GM21390 (cell line): ENCODE data around the gene OST4.
A peak's percentile ranks its signal among the peaks of the same experiment; 100 is the strongest.
"Not testable (repeated sequence)": the region's sequence is repeated elsewhere in the genome, so short reads cannot be mapped to it uniquely, and the experiment has no call there.

Source experiments
- ATAC-seq: cut with Tn5 transposase; IDR thresholded peaks from one replicate; pipeline ENCODE4 v1.9.1; 2021; ENCODE audit not compliant: unreplicated experiment

OST4 gene

GRCh38 chr2:27071277-27071989 lies at the start of gene OST4:
Gene OST4, minus strand, starts transcription at chr2:27071654.
- ATAC-seq, result peak; percentile 87

GRCh38 chr2:27119330-27119670 lies 47.8 kb upstream of the OST4 start:
- not testable (repeated sequence) for ATAC-seq

DNA sequence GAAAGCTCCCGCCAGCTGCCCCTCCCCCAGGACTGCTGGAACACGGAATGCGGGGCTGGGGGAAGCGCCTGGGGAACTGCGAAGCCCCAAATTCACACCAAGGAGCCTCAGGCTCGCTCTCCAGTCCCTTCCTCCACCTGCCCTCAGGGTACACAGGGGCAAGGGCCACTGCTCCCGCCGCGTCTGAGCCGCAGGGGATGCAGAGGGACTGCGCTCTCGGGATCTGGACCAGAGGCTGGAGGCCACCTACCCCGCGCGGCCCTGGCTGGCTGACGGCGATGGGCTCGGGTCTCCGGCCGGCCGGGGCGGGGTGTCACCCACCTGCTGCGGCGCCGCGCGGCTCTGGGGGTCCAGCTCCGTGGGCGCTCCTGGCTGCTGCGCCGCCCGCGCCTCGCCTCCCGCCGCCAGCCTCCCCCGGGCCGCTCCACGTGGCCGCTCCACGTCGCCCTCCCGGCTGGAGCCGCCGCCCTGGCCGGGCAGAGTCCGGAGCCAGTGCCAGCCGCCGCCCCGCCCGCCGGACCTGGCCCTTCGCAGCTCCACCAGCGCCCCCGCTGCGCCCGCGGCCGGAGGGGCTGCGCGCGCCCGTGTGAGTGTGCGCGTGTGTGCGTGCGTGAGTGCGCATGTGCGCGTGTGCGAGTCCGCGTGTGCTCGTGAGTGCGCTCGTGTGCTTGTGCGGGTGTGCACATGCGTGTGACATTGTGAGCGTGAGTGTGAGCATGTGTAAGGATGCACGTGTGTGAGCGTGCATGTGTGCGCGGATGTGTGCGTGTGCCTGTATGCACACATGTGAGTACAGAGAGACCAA lies 47.3 kb upstream of the OST4 start, which contains the start of gene CGREF1:
Gene CGREF1, minus strand, starts transcription at position 604 of the 805 bp plus-strand sequence. CDS start 14,762 bp downstream, outside the sequence.
- ATAC-seq, result no peak

GRCh38 chr2:27117995-27118524 lies 46.6 kb upstream of the OST4 start:
- ATAC-seq, result no peak

GRCh38 chr2:27115519-27115918 lies 44.1 kb upstream of the OST4 start:
- no peak for ATAC-seq

DNA sequence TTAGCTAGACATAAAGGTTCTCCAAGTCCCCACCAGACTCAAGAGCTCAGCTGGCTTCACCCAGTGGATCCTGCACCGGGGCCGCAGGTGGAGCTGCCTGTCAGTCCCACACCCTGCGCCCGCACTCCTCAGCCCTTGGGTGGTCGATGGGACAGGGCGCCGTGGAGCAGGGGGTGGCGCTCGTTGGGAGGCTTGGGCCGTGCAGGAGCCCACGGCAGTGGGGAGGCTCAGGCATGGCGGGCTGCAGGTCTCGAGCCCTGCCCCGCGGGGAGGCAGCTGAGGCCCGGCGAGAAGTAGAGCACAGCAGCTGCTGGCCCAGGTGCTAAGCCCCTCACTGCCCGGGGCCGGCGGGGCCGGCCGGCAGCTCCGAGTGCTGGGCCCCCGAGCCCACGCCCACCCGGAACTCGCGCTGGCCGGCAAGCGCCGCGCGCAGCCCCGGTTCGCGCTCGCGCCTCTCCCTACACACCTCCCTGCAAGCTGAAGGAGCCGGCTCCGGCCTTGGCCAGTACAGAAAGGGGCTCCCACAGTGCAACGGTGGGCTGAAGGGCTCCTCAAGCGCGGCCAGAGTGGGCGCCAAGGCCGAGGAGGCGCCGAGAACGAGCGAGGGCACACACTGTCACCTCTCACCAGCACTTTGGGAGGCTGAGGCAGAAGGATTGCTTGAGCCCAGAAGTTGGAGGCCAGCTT lies 40.1 kb upstream of the OST4 start:
- ATAC-seq, result not testable (repeated sequence)

GRCh38 chr2:27110603-27111352 lies 39.3 kb upstream of the OST4 start:
- not testable (repeated sequence) for ATAC-seq

- no peak for ATAC-seq
Measured at GRCh38 chr2:27109083-27109482, 37.6 kb upstream of the OST4 start.

GRCh38 chr2:27108221-27108620 lies 36.8 kb upstream of the OST4 start:
- ATAC-seq, result no peak

DNA sequence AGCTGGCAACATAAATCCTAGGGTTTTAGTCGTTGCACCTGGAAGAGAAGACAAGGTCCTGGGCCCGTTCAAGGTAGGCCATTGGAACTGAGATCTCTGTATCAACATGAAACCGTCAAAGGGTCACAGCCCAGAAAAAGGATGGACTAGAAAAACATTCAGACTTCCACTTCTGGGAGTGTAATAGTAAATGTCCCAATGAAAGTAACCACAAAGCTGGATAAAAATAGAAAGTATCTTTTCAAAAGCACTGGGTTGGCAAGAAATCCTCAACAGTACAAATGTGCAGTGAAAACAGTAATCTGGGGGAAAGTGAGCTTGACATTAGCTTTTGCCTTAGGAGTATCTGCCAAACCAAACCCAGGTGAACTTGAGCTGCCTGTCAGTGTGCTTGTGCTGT lies 34.5 kb upstream of the OST4 start:
- no peak for ATAC-seq

DNA sequence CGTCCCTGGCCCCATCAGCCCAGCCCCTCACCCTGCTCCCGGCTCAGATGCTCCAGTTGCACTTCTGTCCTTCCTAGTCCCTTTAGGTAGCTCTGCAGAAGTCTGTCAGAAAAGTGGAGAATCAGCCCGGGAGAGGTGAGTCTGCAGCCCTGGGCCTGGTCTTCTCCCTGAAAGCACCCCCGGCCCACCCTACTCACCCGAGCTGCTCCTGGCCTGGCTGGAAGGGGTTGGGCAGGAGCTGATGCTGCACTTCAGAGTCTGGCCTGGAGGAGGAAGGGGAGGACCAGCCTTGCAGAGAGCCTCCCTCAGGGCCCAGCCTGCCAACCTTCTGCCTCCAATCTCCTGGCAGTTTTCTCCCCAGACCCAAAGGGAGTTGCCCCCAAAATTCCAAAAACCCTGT lies 30.9 kb upstream of the OST4 start:
- no peak for ATAC-seq

GRCh38 chr2:27100036-27100435 lies 28.6 kb upstream of the OST4 start:
- no peak for ATAC-seq

GRCh38 chr2:27099334-27099955 lies 28.0 kb upstream of the OST4 start:
- ATAC-seq, result no peak

DNA sequence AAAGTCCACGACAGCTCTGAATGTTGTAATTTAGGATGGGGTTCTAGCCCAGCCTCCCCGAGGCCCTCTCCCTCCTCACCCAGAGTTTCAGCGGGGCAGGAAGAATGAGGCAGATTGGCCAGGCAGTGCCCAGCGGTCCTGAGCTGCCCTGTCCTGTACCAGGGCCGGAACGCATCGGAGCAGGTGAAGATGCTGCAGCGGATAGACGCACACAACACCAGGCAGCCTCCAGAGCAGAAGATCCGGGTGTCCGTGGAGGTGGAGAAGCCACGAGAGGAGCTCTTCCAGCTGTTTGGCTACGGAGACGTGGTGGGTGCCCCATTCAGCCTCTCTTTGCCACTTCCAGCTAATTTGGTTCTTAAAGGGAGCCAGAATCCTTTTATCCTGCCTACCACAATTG lies 25.9 kb upstream of the OST4 start:
- ATAC-seq, result no peak

GRCh38 chr2:27096748-27097297 lies 25.4 kb upstream of the OST4 start:
- ATAC-seq, result no peak

DNA sequence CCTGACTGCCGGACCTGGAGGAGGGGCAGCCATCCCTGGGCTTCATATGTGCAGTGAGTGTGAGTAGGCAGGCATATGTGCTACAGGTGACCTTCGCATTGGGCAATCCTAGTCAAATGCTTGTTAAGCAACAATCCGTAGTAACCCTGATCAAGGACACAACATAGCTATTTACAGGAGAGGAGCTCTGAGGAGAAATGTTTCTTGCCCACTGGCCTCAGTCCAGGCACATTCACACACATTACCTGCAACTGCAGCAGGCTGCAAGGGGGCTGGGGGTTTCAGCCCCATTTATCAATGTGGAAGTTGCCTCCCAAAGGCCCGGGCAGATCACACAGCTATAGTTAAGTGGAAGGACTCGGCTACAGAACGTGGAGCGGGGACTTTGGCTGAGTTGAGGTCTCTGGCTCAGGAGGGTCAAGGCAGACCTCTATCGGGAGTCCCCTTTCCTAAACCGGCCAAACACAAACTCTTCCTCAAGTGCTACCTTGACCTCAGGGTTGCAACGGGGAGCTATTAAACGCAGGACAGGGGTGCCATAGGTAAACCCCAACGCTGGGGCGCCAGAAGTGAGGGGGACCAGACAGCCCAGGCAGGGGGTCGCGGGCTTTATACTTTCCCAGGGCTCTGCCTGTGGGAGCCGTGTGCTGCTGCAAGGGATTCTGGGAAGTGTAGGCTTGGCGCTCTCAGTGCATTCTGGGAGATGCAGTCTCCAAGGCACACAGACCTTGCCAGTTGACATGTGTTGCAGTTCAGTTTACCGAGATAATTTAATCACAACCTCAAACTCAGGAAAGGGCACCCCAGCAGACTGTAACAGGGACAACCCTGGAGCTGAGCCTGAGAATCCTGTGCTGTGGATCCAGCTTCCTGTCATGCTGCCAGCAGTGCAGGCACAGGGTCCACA lies 24.5 kb upstream of the OST4 start:
- ATAC-seq, result peak; percentile 76

DNA sequence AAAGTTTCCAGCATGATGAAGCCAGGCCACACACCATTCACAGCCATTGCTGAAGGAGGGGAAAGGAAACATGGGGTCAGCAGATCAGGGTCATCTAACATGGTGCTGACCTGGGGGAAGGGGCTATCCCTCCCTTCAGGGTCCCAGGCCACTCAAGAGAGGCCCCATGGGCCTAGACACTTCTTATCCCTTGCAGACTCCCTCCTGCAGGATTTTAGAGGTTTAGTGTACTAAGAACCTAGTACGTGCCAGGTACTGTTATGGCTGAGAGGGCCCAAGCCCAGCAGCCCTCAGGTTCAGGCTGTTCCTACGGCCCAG lies 23.9 kb upstream of the OST4 start:
- no peak for ATAC-seq

DNA sequence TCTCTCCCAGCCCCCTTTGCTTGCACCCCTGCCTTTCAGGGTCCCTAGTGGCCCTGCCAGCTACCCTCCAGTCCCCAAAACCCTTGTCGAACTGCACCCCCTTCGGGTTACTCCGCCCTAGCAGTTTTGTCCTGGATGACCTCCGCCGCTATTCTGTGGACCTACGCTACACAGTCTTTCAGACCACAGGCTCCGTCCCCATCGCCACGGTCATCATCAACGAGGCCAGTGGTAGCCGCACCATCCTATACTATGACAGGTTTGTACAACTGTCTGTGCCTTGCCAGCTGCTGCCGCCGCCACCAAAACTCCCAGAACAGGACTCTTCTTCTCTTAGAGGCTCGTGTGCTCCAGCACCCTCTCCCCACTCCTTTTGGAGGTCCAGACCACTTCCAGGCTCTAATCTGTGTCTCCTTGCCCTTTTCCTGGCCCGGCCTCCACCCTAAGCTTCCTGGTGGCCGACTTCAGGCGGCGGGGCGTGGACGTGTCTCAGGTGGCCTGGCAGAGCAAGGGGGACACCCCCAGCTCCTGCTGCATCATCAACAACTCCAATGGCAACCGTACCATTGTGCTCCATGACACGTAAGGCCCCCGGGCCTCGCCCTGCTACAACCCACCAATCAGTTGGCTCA lies 23.0 kb upstream of the OST4 start:
- ATAC-seq, result no peak
